DOHH2 (cell line): Measurements from ENCODE around the gene CHMP4A.

Experiments used
- H3F3A ChIP-seq: fragments of 200-600 bp; sonication (generic), shearing (Covaris generic); 2 replicates; pipeline ENCODE4 v1.6.0; 2016; ENCODE audit warnings: antibody characterized with exemption, mild to moderate bottlenecking; ENCODE audit not compliant: control insufficient read depth, insufficient read depth
- H3K27ac ChIP-seq: fragments of 200-600 bp; sonication (generic); 2 replicates; pipeline ENCODE4 v1.5.1; 2014; ENCODE audit warnings: low read depth, mild to moderate bottlenecking, low read length, moderate library complexity
- H3K27me3 ChIP-seq: fragments of 200-600 bp; sonication (generic); 2 replicates; pipeline ENCODE4 v1.6.1; 2014; ENCODE audit warnings: mild to moderate bottlenecking, low read length, mixed read lengths; ENCODE audit not compliant: control insufficient read depth
- H3K36me3 ChIP-seq: fragments of 200-600 bp; sonication (generic); 2 replicates; pipeline ENCODE4 v1.6.1; 2014; ENCODE audit warnings: mild to moderate bottlenecking, low read length, moderate library complexity, mixed read lengths; ENCODE audit not compliant: control insufficient read depth
- H3K4me1 ChIP-seq: fragments of 200-600 bp; sonication (generic); 2 replicates; pipeline ENCODE4 v1.6.1; 2014; ENCODE audit warnings: mild to moderate bottlenecking, low read length, mixed read lengths; ENCODE audit not compliant: control insufficient read depth
- H3K4me2 ChIP-seq: fragments of 200-600 bp; sonication (generic); 2 replicates; pipeline ENCODE4 v1.6.0; 2014; ENCODE audit warnings: mild to moderate bottlenecking, low read length, moderate library complexity
- H3K4me3 ChIP-seq: fragments of 200-600 bp; sonication (generic); 2 replicates; pipeline ENCODE4 v1.5.1; 2014; ENCODE audit warnings: mild to moderate bottlenecking, low read length, mixed read lengths
- H3K79me2 ChIP-seq: fragments of 200-600 bp; sonication (generic); 2 replicates; pipeline ENCODE4 v1.6.1; 2014; ENCODE audit warnings: mild to moderate bottlenecking, low read length, mixed read lengths; ENCODE audit not compliant: control insufficient read depth
- H3K9me2 ChIP-seq: fragments of 200-600 bp; sonication (generic); replicated peaks from 2 replicates; pipeline ENCODE4 v1.6.1; 2014; ENCODE audit warnings: mild to moderate bottlenecking, low read length, mixed read lengths; ENCODE audit not compliant: control insufficient read depth
- H3K9me3 ChIP-seq: fragments of 200-600 bp; sonication (generic); 2 replicates; pipeline ENCODE4 v1.6.1; 2014; ENCODE audit warnings: antibody characterized with exemption, low read length, mixed read lengths; ENCODE audit not compliant: control insufficient read depth, insufficient read depth
- H4K20me1 ChIP-seq: fragments of 200-600 bp; sonication (generic); 2 replicates; pipeline ENCODE4 v1.6.0; 2014; ENCODE audit warnings: low read depth, mild to moderate bottlenecking, antibody characterized with exemption, low read length, moderate library complexity; ENCODE audit not compliant: control insufficient read depth, insufficient read depth
- EZH2phosphoT487 ChIP-seq: fragments of 200-600 bp; sonication (generic); IDR thresholded peaks from 2 replicates; pipeline ENCODE4 v1.6.1; 2017; ENCODE audit warnings: borderline replicate concordance, mild to moderate bottlenecking, antibody characterized with exemption, low read length, moderate library complexity, mixed read lengths
- TF ChIP-seq, protein P1 (sequence below): fragments of 200-600 bp; sonication (generic); IDR thresholded peaks from one replicate; pipeline ENCODE4 v1.5.1; 2014; ENCODE audit warnings: antibody characterized with exemption, mild to moderate bottlenecking, low read depth, low read length; ENCODE audit not compliant: poor library complexity, severe bottlenecking

CHMP4A gene

DNA sequence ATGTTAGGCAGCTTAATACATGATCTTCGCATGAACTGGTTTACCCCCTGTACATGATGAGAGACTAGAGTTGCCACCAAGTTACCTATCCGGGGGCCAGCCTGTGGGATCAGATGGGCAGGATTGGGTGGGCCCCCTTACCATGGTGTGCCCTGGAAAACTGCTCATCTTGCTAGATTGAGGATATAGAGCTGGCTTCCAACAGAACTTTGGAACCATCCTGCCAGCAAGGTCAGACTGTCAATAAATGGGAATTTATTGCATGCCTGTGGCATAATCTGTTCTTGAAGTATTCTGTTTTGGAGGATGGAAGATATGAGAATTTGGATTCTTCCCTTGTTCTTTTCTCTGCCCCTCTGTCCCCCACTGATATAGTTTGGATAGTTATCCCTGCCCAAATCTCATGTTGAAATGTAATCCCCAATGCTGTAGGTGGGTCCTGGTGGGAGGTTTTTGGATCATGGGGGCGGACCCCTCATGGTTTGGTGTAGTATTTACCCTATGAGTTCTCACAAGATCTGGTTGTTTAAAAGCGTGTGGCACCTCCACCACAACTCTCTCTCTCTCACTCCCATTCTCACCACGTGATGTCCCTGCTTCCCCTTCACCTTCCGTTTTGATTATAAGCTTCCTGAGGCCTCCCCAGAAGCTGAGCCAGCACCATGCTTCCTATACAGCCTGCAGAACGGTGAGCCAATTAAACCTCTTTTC lies 14.3 kb downstream of the CHMP4A start:
- H4K20me1 ChIP-seq: no peaks in the 10 kb centered on the region
- peak overlapping the region; percentile 31; the same call in 1 of the 2 replicates for H3K4me2 ChIP-seq
- H3K27me3 ChIP-seq: no peaks in the 10 kb centered on the region
- peaks cover 46% of the 10 kb centered on the region for H3K79me2 ChIP-seq
- peaks cover 10% of the 10 kb centered on the region for H3F3A ChIP-seq
- H3K27ac ChIP-seq: no peak overlapping the region
- H3K36me3 ChIP-seq: peaks cover 42% of the 10 kb centered on the region
- H3K9me3 ChIP-seq: peaks cover 8% of the 10 kb centered on the region; the same call in 1 of the 2 replicates
- H3K9me2 ChIP-seq: no peaks in the 10 kb centered on the region
- no peak for TF ChIP-seq EZH2phosphoT487
- TF ChIP-seq, protein P1, sequence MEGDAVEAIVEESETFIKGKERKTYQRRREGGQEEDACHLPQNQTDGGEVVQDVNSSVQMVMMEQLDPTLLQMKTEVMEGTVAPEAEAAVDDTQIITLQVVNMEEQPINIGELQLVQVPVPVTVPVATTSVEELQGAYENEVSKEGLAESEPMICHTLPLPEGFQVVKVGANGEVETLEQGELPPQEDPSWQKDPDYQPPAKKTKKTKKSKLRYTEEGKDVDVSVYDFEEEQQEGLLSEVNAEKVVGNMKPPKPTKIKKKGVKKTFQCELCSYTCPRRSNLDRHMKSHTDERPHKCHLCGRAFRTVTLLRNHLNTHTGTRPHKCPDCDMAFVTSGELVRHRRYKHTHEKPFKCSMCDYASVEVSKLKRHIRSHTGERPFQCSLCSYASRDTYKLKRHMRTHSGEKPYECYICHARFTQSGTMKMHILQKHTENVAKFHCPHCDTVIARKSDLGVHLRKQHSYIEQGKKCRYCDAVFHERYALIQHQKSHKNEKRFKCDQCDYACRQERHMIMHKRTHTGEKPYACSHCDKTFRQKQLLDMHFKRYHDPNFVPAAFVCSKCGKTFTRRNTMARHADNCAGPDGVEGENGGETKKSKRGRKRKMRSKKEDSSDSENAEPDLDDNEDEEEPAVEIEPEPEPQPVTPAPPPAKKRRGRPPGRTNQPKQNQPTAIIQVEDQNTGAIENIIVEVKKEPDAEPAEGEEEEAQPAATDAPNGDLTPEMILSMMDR: no peak
- H3K4me1 ChIP-seq: peaks cover 28% of the 10 kb centered on the region
- H3K4me3 ChIP-seq: peak overlapping the region; percentile 22; the same call in 1 of the 2 replicates

- Histone ChIP-seq H3K9me3 (peaks cover 3% of the 10 kb centered on the region; the same call in 1 of the 2 replicates), H3K4me1 (peaks cover 29% of the 10 kb centered on the region), H3K4me3 (peak overlapping the region; percentile 87), H3K36me3 (peaks cover 44% of the 10 kb centered on the region), H3K27me3 (no peaks in the 10 kb centered on the region), H3K4me2 (peak overlapping the region; percentile 78), H4K20me1 (no peaks in the 10 kb centered on the region), H3K79me2 (peaks cover 53% of the 10 kb centered on the region), H3F3A (peaks cover 11% of the 10 kb centered on the region), H3K27ac (peak overlapping the region; percentile 78), H3K9me2 (no peaks in the 10 kb centered on the region)
- TF ChIP-seq, protein P1: no peak
- TF ChIP-seq EZH2phosphoT487: no peak
Measured at GRCh38 chr14:24197056-24197450, 16.2 kb downstream of the CHMP4A start.

DNA sequence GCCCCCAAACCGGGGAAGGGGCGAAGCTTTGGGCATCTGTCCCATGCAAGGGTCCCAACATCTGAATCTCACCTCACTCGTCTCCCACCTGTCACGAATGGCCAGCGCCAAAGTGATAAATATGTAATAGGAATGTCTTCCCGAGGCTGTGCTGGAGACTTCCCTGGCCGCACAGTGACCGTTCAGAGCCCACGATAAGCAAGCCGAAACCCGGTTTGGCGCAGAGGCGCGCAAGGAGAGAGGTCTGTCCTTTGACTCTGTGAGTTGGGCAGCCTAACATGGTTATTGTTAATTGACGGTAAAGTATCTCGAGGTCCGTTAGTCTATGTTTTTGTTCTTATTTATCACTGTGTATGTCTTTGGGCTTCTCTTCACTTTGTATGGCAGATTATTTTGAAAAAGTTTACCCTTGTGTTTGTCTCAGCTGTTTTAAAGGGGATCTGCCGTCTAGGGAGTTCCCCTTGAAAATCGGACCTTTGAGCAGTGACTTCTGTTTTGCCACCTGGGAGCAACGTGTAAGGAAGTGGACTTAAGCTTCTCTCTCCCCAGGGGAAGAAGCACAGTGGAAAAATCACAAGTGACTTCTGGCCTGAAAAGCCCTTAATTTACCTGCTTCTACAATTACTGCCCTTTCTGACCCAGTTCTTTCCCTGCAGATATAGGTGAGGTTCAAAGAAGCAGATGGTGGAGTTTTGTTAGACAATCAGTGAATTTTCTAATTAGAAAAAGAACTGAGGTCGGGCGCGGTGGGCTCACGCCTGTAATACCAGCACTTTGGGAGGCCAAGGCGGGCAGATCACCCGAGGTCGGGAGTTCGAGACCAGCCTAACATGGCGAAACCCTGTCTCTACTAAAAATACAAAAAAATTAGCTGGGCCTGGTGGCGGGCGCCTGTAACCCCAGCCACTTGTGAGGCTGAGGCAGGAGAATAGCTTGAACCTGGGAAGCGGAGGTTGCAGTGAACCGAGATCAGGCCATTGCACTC lies 16.9 kb downstream of the CHMP4A start:
- peaks cover 29% of the 10 kb centered on the region for H3K4me1 ChIP-seq
- no peaks in the 10 kb centered on the region for H3K9me2 ChIP-seq
- peak overlapping the region; percentile 78 for H3K27ac ChIP-seq
- no peak for TF ChIP-seq EZH2phosphoT487
- TF ChIP-seq, protein P1: no peak
- H3K9me3 ChIP-seq: no peaks in the 10 kb centered on the region
- H3K79me2 ChIP-seq: peaks cover 53% of the 10 kb centered on the region
- H3K4me2 ChIP-seq: peak overlapping the region; percentile 78
- H4K20me1 ChIP-seq: no peaks in the 10 kb centered on the region
- H3F3A ChIP-seq: peaks cover 15% of the 10 kb centered on the region
- peaks cover 44% of the 10 kb centered on the region for H3K36me3 ChIP-seq
- peak overlapping the region; percentile 87 for H3K4me3 ChIP-seq
- H3K27me3 ChIP-seq: no peaks in the 10 kb centered on the region
